Activated T-helper 9 cell treated with anti-CD3 and anti-CD28 coated beads, Interleukin-2, amount 50 U/mL, for 16 hours (primary cell): ENCODE data around the gene KDF1.

Experiments used
- DNase-seq: peaks from one replicate; pipeline ENCODE4 v3.0.0-alpha.2; 2020; ENCODE audit warnings: low read depth

KDF1 gene

GRCh38 chr1:26913754-26914619 lies 46.3 kb downstream of the KDF1 start, which contains the start of gene NR0B2:
TSS of gene NR0B2 (minus strand) at chr1:26913975. CDS start at chr1:26913940, 35 bp downstream.
- no peak for DNase-seq

DNA sequence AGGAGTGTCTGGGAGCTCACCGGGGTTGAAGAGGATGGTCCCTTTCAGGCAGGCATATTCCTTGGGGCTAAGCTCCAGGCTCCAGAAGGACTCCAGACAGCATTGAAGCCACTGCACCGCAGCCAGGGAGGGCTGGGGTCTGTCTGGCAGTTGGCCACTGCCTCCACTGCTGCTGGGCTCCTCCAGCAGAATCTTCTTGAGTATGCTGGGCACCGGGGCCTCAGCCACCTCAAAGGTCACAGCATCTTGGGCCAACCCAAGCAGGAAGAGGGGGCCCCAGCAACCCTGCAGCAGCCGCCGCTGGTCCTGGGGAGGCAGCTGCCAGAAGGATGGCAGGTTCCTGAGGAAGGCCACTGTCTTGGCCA lies 46.9 kb downstream of the KDF1 start:
- DNase-seq: no peak

GRCh38 chr1:26912147-26912490 lies 48.1 kb downstream of the KDF1 start:
- no peak for DNase-seq

DNA sequence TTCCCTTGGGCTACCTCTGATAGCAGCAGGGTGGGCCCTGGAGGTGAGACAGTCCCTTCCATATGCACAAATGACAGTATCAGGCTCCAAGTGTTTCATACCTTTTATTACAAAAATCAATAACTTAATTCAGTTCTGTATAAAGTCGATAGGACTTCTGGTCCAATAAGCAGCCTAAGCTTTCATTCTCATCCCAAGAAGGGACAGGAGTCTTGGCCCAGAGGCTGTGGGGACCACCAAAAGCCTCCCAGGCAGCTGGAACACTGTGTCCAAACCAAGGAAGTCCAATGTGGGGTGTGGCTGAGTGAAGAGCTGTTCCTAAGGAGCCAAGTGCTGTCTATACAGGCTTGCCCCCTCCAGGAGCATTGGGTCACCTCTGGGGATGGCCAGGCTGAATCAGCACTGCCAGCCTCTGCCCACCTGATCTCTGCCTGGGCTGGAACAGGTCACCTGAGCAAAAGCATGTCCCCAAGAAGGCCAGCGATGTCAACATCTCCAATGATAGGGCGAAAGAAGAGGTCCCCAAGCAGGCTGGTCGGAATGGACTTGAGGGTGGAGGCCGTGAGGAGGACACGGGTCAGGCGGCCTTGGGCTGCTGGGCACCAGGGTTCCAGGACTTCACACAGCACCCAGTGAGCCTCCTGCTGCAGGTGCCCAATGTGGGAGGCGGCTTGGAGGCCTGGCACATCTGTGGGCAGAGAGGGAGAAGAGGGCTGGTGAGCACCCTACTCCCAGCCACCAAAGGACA lies 48.7 kb downstream of the KDF1 start:
- no peak for DNase-seq

GRCh38 chr1:26910343-26911160 lies 49.7 kb downstream of the KDF1 start:
- no peak for DNase-seq

- DNase-seq: no peak
Measured at GRCh38 chr1:26909951-26910342, 50.3 kb downstream of the KDF1 start.

GRCh38 chr1:26907071-26907917 lies 53.0 kb downstream of the KDF1 start:
- DNase-seq: no peak

GRCh38 chr1:26900815-26901511 lies 59.3 kb downstream of the KDF1 start:
- DNase-seq: no peak

- DNase-seq: peak; percentile 78
Measured at GRCh38 chr1:26900001-26900814, 60.1 kb downstream of the KDF1 start, which contains the start of gene GPATCH3. TSS of gene GPATCH3 (minus strand) at chr1:26900467. CDS start at chr1:26900442, 25 bp downstream.
